Measurements from ENCODE around the gene C12orf43.

Gene C12orf43

DNA sequence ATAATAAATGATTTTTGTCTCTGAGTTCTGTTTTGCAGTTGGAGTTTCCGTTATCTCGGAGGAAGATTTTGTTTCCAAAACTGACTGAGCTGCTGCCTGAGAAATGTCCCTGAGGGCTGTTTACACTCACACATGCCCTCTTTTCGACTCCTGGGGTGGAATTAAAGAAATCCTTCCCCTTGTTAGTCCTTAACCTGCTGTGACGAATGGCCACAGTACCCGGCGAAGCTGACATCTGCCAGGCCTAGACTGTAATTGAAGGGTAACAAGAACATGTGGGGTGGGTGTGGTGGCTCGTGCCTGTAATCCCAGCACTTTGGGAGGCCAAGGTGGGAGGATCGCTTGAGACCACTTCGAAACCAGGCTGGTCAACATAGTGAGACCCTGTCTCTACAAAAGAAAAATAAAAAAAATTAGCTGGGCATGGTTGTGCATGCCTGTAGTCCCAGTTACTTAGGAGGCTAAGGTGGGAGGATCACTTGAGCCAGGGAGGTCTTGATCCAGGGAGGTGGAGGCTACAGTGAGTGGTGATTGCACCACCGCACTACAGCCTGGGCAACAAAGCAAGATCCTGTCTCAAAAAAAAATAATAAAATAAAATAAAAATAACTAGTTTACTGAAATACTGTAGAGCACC lies 14.4 kb upstream of the C12orf43 start:
- no peak for DNase-seq (ENCODE audit: low read depth in 2 of 3, low spot score in 1 of 3)

DNA sequence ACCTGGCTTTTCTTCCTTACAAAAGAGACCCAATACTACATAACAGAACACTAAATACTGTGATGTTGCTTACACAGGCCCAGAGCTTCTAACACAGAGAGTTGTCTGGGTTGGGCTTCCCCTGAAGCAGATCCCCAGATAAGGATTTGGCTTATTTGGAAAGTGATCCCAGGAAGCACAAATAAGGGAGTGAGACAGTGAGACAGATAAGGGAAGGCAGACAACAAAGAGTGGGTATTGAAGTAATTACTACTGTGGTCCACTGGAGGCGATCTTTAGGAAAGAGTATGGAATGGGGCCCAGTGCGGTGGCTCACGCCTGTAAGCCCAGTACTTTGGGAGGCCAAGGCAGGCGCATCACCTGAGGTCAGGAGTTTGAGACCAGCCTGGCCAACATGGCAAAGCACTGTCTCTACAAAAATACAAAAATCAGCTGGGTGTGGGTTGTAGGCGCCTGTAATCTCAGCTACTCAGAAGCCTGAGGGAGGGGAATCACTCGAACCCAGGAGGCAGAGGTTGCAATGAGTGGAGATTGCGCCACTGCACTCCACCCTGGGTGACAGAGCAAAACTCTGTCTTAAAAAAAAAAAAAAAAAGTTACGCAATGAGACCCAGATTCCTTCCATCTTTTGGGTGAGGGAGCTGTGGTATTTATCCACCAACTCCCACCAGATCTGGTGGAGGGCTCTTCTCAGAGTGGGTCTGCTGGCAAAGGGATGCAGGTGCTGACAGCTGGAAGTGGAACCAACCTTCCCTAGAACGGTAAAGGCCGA lies 10.2 kb upstream of the C12orf43 start:
- no peak for DNase-seq (ENCODE audit: low read depth in 2 of 3, low spot score in 1 of 3)

DNA sequence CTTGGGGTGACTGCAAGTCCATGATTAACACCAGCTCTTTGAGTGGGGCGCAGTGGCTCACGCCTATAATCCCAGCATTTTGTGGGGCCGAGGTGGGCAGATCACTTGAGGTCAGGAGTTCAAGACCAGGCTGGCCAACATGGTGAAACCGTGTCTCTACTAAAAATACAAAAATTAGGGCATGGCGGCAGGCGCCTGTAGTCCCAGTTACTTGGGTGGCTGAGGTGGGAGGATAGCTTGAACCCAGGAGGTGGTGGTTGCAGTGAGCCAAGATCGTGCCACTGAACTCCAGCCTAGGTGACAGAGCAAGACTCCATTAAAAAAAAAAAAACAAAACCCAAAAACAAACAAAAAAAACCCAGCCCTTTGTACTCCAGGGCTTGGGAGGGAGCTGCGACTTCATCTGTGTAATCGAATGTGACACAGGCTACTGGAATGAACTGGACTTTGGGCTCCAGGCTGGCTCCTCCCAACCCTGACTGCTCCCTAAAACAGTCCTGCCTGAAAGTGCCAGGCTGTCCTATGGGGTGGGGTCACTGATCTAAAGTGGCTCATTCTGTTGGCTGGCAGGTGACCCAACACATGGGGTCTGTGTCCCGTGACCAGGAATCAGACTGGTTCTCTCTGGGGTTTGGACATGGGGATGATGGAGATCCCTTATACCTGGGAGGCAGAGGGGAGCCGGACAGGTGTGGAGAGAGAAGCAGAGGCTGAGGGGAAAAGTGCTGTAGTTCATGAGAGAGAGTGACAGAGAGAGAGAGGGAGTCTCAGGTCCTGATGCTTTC lies 9.3 kb upstream of the C12orf43 start:
- no peak for DNase-seq (ENCODE audit: low read depth in 2 of 3, low spot score in 1 of 3)

DNA sequence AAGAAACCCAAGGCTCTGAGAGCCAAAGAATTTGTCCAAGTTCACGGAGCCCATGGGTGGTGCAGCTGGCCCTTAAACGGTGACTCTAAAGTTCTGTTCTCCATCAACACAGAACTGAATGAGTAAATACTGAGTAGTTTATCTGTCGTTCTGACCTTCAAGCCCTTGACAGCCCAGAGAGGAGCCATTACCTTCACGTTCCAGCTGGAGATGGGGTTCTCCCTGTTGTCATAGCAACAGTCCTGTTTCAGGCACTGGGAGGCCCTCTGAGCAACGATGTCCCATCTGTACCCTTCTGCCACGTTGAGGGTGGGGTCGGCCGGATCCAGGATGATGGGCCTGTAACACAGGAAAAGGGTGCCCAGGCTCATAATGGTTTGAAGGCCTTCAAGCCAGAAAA lies 7.5 kb upstream of the C12orf43 start:
- no peak for DNase-seq (ENCODE audit: low read depth in 2 of 3, low spot score in 1 of 3)

DNA sequence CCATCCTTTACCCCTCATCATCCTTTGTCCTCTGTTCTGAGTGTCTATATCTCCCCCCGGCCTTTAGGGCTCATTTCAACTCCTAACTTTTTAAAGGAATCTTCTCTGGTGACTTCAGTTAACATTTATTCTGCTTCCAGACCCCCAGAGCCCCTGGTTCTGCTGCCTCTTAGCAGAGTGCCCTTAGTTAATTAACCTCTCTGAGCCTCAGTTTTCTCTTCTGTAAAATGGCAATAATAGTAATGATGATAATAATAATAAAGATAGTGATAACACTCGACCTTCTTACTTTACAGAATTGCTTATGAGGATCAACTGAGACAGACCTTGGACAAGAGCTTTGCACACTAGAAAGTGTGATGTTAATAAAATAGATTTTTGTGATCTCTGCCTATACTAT lies 6.4 kb upstream of the C12orf43 start:
- no peak for DNase-seq (ENCODE audit: low read depth in 2 of 3, low spot score in 1 of 3)

DNA sequence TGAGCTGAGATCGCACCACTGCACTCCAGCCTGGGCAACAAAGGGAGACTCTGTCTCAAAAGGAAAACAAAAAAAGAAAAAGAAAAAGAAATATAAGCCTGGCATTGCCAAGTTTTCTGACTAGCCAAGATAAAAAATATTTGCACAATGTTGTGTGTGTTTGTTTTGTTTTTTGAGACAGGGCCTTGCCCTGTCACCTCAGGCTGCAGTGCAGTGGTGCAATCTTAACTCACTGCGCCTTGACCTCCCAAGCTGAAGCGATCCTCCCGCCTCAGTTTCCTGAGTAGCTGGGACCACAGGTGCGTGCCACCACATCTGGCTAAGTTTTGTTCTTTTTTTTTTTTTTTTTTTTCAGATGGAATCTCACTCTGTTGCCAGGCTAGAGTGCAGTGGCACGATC lies 5.5 kb upstream of the C12orf43 start:
- no peak for DNase-seq (ENCODE audit: low read depth in 2 of 3, low spot score in 1 of 3)

DNA sequence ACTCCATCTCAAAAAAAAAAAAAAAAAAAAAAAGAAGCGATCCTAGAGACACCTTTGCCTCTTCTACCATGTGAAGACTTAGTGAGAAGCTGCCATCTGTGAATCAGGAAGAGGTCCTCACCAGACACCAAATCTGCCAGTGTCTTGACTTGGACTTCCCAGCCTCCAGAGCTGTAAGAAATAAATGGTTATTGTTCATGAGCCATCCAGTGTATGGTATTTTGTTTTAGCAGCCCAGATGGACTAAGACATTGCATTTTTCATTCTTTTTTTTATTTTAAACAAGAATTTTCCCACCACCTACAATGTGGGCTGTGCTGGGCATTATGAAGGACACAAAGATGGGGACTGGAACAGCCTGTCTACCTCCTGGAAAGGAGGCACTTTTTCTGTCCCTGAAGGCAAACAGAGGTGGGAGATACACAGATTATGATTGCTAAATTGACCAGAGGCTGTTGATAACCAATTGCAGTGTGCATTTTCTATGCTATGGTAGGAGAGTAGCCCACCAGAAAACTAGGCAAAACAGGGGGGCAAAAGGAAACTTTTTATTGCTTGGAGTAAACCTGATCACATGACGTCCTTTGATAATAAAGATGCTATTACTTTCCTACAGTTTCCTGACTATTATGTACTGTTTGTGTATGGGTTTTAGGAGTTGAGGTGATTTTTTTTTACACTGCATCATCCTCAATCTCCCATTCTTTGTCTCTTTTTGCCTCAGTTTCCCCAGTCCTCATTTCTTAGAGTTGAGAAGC lies 2.8 kb upstream of the C12orf43 start:
- no peak for DNase-seq (ENCODE audit: low read depth in 2 of 3, low spot score in 1 of 3)

DNA sequence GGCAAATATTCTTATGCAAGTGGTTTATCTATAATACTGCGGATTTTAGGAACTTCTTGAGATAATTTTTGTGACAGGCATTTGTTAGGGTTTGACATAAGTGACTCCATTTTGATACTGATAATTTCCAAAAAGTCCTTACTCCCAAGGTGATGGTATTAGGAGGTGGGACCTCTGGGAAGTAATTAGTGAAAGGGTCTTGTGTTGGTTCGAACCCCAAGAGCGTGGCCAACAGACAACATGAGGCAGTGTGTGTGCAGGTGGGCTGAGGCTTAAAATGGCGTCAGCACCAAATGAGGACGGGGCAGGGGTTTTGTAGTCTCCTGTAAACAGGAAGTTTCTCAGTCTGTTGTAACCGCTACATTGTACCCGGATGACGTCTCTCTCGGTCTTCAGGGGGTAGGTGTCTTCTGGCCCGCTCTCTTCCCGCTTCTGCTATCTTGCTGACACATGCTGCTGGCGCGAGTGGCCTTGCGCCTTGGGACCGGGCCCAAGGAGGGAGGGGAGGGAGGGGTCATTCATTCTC lies 1.7 kb upstream of the C12orf43 start:
- no peak for DNase-seq (ENCODE audit: low read depth in 2 of 3, low spot score in 1 of 3)

DNA sequence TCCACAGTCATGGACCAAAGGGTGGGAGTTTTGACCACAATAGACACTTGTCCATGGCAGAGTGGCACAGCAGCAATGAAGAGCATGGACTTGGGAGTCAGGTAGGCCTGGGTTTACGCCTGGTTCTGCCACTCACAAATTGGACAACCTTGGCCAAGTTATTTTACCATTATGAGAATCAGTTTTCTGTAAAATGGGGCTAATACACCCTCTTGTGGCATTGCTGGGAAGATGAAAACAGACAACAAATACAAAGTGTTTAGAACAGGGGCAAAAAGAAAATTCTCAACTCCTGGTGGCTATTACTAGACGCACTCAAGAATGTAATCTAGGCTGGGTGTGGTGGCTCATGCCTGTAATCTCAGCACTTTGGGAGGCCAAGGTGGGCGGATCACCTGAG lies 2.6 kb downstream of the C12orf43 start:
- no peak for DNase-seq (ENCODE audit: low read depth in 2 of 3, low spot score in 1 of 3)

DNA sequence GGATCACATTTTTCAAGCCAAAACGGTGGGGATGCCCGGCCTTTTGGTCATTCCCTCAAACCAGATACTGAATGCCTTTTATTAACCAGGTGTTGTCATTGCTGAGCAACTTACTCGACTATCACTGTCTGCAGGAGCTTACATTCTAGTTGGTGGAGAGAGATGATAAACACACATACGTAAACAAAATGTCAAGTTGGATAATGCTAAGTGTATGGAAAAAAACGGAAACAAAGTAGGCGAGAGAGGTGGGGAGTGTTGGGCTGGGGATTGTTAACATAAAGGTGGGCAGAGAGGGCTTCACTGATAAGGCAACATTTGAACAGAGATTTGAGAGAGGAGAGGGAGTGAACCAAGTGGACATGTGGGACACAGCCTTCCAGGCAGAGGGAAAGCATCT lies 4.5 kb downstream of the C12orf43 start:
- no peak for DNase-seq (ENCODE audit: low read depth in 2 of 3, low spot score in 1 of 3)

DNA sequence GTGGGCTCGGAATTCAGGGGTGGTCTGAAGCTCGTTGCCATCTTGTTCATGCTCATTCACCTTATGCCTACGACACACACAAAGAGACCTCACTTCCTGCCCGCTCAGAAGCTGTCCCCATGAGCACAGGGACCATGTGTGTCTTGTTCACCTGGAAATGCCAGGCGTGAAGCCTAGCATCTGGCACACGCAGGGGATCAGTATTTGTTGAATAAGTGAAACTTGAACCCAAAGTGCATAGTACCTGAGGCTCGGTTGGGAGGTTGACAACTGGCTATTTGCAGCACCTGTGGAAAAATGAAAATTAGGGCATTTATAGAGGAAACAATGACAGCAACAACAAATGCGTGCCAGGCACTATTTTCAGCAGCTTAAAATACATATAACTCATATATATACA lies 5.4 kb downstream of the C12orf43 start:
- no peak for DNase-seq (ENCODE audit: low read depth in 2 of 3, low spot score in 1 of 3)

DNA sequence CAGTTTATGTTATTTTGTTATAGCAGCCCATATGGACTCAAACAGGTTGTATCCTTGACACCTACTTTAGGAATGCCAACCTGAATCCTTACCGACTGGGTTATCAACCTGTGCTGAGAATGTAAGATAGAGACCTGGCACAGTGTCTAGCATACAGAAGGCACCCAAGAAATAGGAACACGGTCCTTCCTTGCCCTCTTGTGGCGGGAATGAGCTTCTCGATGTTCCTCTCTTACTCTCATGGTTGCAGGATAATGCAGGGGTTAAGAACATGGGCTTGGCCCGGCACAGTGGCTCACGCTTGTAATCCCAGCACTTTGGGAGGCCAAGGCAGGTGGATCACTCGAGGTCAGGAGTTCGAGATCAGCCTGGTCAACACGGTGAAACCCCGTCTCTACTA lies 6.5 kb downstream of the C12orf43 start:
- DNase-seq (ENCODE audit: low read depth in 2 of 3, low spot score in 1 of 3), result no peak

DNA sequence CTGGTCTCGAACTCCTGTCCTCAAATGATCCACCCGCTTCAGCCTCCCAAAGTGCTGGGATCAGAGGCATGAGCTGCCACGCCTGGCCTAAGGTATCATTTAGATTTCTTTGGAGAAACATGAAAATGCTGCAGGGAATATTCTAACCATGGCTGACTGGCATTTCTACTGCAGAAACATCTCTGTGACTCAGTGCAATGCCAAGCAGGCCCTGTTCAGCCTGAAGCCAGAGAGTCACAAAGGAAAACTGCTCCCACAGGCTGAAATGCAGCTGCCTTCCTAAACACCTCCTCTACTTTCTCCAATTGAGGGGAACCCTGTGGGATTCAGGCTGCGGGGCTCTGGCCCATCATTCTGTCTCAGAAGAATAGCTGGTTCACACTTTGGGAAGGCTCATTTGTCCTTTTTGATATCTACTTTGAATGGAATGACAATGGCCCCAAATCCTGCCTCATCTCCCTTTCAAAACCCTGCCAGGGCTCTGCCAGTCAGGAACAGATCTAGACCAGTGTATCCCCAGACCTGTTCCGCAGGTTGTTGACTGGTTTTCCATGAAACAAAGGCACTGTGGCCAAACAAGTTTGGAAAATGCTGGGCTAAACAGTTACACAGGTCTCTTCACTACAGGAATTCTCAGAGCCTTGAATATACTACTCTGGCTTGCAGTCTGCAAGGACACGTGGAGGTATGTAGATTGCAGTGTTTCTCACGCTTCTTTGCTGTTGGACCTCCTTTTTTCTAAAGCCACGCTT lies 7.8 kb downstream of the C12orf43 start:
- DNase-seq (ENCODE audit: low read depth in 2 of 3, low spot score in 1 of 3), result no peak

DNA sequence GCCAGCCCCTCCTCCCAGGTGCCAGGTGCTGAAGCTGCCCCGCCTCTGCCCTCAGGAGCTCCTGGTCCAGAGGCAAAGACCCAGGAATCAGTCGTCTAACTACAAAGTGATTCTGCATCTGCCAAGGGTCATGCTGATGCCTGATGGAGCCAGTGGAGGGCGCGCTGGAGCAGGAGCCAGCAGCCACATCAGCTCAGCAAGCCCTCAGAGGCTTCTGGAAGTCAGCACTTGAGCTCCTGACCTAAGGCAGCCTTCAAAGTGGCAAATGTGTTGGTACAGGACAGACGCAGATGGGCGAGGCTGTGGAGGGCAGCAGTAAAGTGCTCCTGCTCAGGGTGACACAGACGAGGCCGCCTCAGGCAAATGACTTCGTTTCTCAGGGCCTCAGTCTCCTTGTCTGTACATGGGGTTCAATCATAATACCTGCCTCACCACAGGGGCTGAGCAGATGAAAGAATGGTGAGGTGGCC lies 10.9 kb downstream of the C12orf43 start:
- peak; percentile 36 to 41 (median 39) for DNase-seq (ENCODE audit: low read depth in 2 of 3, low spot score in 1 of 3)

DNA sequence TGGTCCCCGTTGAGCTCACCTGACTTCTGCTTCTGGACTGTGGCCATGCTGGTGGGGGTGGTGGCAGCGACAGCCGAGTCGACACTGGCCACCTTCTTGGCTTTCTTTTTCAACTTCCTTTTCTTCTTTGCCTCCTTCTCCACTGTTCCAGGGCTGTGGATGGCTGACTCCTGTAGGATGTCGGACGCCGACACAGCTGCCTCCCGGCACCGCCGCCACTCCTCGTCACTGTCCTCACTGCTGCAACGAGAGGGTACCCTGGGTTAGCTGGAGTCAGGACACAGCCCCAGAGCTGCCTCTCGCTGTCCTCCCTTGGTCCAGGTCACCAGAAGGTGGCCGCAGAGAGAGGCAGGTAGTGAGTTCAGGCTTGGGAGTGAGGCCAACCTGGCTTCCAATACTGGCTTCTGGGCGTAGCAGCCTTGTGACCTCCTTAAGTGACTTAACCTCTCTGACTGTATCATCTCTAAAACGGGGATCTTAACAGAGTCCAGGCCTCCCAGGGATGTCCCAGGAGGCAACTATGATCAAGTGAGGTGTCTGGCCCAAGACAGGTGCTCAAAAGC lies 12.0 kb downstream of the C12orf43 start:
- DNase-seq (ENCODE audit: low read depth in 2 of 3, low spot score in 1 of 3), result no peak

DNA sequence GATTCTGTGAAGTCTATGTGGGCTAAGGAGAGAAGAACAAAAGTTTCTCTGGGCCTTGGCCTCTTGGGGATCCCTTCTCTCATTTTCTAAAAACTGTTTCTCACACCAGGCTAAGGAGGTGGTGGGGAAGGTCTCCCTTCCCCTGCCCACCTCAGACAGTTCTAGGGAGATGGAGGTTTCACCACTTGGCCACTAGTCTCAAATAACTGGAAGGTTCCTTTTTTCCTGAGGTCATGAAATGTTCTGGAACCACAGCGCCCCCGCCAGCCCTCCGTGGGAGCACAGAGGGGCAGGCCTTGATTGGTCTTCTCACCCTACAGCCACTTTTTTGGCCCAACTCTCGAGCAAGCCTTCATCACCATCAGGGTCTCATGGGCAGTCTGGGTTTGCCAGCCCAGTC lies 12.6 kb downstream of the C12orf43 start:
- DNase-seq (ENCODE audit: low read depth in 2 of 3, low spot score in 1 of 3), result no peak

DNA sequence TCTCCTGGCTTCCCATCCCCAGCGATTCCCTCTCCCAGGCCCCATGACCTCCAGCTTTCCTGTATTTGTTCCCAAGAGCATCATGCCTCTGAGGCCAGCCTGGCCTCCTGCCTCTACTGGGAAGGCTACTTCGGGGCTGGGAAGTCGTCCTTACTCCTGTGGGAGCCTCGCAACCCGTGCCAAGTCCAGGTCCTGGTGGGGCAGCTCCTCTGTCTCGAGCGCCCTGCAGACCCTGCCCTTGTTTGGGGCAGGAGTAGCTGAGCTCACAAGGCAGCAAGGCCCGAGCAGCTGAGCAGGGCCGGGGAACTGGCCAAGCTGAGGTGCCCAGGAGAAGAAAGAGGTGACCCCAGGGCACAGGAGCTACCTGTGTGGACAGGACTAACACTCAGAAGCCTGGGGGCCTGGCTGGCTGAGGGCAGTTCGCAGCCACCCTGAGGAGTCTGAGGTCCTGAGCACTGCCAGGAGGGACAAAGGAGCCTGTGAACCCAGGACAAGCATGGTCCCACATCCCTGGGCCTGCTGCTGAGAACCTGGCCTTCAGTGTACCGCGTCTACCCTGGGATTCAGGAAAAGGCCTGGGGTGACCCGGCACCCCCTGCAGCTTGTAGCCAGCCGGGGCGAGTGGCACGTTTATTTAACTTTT lies 14.3 kb downstream of the C12orf43 start:
- DNase-seq (ENCODE audit: low read depth in 2 of 3, low spot score in 1 of 3), result no peak

DNA sequence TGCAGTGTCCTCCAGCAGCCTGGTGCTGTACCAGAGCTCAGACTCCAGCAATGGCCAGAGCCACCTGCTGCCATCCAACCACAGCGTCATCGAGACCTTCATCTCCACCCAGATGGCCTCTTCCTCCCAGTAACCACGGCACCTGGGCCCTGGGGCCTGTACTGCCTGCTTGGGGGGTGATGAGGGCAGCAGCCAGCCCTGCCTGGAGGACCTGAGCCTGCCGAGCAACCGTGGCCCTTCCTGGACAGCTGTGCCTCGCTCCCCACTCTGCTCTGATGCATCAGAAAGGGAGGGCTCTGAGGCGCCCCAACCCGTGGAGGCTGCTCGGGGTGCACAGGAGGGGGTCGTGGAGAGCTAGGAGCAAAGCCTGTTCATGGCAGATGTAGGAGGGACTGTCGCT lies 15.2 kb downstream of the C12orf43 start:
- DNase-seq (ENCODE audit: low read depth in 2 of 3, low spot score in 1 of 3), result no peak

DNA sequence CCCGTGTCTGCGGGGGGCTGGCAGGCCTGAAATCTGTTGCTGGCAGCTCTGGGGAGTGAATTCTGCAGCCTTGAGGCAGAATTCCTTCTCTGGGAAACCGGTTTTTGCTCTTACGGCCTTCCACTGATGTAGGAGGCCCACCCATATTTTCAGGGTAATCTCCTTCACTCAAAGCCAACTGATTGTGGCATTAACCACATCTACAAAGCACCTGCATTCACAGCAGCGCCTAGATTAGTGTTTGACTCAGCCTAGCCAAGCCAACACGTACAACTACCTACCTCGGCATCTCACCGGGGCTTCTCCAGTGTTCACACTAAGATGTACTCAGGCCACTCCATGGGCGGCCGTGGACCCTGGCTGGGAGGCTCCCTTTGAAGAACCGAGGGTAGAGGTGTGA lies 15.8 kb downstream of the C12orf43 start:
- no peak for DNase-seq (ENCODE audit: low read depth in 2 of 3, low spot score in 1 of 3)

Data from stimulated activated CD4-positive, alpha-beta T cell treated with anti-CD3 and anti-CD28 coated beads, Interleukin-12 subunit alpha, Interleukin-12 subunit beta, amount 100 ng/mL, for 48 hours (primary cell).